GM19372 (cell line): Measurements from ENCODE around the gene PABPN1.
A peak's percentile ranks its signal among the peaks of the same experiment; 100 is the strongest.
"Not testable (repeated sequence)": the region's sequence is repeated elsewhere in the genome, so short reads cannot be mapped to it uniquely, and the experiment has no call there.

ENCODE experiments used
- ATAC-seq: cut with Tn5 transposase; IDR thresholded peaks from one replicate; pipeline ENCODE4 v1.9.1; 2021; ENCODE audit warnings: mild to moderate bottlenecking, low read depth, moderate library complexity; ENCODE audit not compliant: unreplicated experiment

Gene PABPN1

GRCh38 chr14:23301288-23301968 lies 19.8 kb upstream of the PABPN1 start:
- ATAC-seq, result peak; percentile 74

- peak; percentile 10 for ATAC-seq
These were observed 19.3 kb upstream of the PABPN1 start for GRCh38 chr14:23301969-23302289.

GRCh38 chr14:23302290-23303225 lies 18.7 kb upstream of the PABPN1 start, which contains the start of gene PPP1R3E:
Gene PPP1R3E, minus strand, starts transcription at chr14:23302859. Its CDS starts 283 bp downstream, at chr14:23302576.
- ATAC-seq, result peak; percentile 24

- no peak for ATAC-seq
These were observed 14.7 kb upstream of the PABPN1 start, which contains the start of gene BCL2L2 for GRCh38 chr14:23306412-23307145. Gene BCL2L2, plus strand, starts transcription at chr14:23306833. Its CDS starts 935 bp downstream, at chr14:23307768.

GRCh38 chr14:23307146-23307530 lies 14.1 kb upstream of the PABPN1 start:
- no peak for ATAC-seq

- ATAC-seq, result no peak
These were observed 13.3 kb upstream of the PABPN1 start for GRCh38 chr14:23307687-23308644.

GRCh38 chr14:23308721-23309445 lies 12.4 kb upstream of the PABPN1 start:
- ATAC-seq, result no peak

GRCh38 chr14:23310546-23310945 lies 10.7 kb upstream of the PABPN1 start:
- no peak for ATAC-seq

GRCh38 chr14:23316300-23316699 lies 5.0 kb upstream of the PABPN1 start:
- no peak for ATAC-seq

GRCh38 chr14:23319746-23320583 lies 1.3 kb upstream of the PABPN1 start:
- no peak for ATAC-seq

GRCh38 chr14:23321572-23322547 lies 603 bp downstream of the PABPN1 start:
- ATAC-seq, result peak; percentile 5

GRCh38 chr14:23322568-23323517 lies 1.6 kb downstream of the PABPN1 start:
- no peak for ATAC-seq

GRCh38 chr14:23323838-23324454 lies 2.7 kb downstream of the PABPN1 start:
- ATAC-seq, result no peak

GRCh38 chr14:23324455-23324846 lies 3.2 kb downstream of the PABPN1 start:
- no peak for ATAC-seq

- ATAC-seq, result no peak
These were observed 3.7 kb downstream of the PABPN1 start for GRCh38 chr14:23324993-23325392.

- not testable (repeated sequence) for ATAC-seq
These were observed 4.5 kb downstream of the PABPN1 start for GRCh38 chr14:23325746-23326145.
